ENCODE data around the gene TLR9. TPM values are rescaled to one million over a fixed set of nuclear protein-coding genes. Genes with fewer than 3 reads are reported as not detected.

TLR9 gene
- total RNA-seq: not detected

GRCh38 chr3:52225452-52226228 lies at the start of gene TLR9:
Gene TLR9 (minus strand): TSS chr3:52225645. CDS start chr3:52225529, 116 bp downstream.

GRCh38 chr3:52245322-52246263 lies 20.1 kb upstream of the TLR9 start, which contains the start of gene PPM1M:
Gene PPM1M (plus strand): TSS chr3:52245759. CDS start chr3:52245825, 66 bp downstream.

GRCh38 chr3:52238761-52239701 lies 13.6 kb upstream of the TLR9 start, which contains the start of gene TWF2:
Gene TWF2 (minus strand): TSS chr3:52239158. CDS start chr3:52239016, 142 bp downstream.

GRCh38 chr3:52197842-52198625 lies 27.4 kb downstream of the TLR9 start, which contains the start of gene ALAS1:
Gene ALAS1 (plus strand): TSS chr3:52198160. CDS start chr3:52199242, 1,082 bp downstream.

Small RNA genes within 50 kb of the gene (small RNA-seq; reads per million reads assigned to genes)
- gene MIRLET7G: 3,223 to 5,178 reads per million in 2 donors

Other genes with a start within 250 kb of the TLR9 start
- gene ACY1, start 242.1 kb downstream of the TLR9 start, total RNA-seq: 10 to 100 TPM; 53.0 to 59.6 TPM
- 1,000 to 10,000 TPM in 1 of 2 donors, 100 to 1,000 TPM in 1; 900 to 1,242 TPM for gene RPL29, start 229.8 kb downstream of the TLR9 start, total RNA-seq
- 10 to 100 TPM in 1 of 2 donors, 1 to 10 TPM in 1; 7.9 to 15.0 TPM for gene DUSP7, start 169.1 kb downstream of the TLR9 start, total RNA-seq
- gene POC1A, start 71.2 kb downstream of the TLR9 start, total RNA-seq: 10 to 100 TPM in 1 of 2 donors, 1 to 10 TPM in 1; 7.9 to 16.3 TPM
- gene ALAS1, start 27.5 kb downstream of the TLR9 start, total RNA-seq: 10 to 100 TPM; 74.6 to 80.9 TPM
- 100 to 1,000 TPM in 1 of 2 donors, 10 to 100 TPM in 1; 75.0 to 145 TPM for gene TWF2, start 13.5 kb upstream of the TLR9 start, total RNA-seq
- 1 to 10 TPM; 5.5 to 6.7 TPM for gene PPM1M, start 20.1 kb upstream of the TLR9 start, total RNA-seq
- 10 to 100 TPM; 46.1 to 63.3 TPM for gene WDR82, start 53.0 kb upstream of the TLR9 start, total RNA-seq
- gene GLYCTK, start 62.2 kb upstream of the TLR9 start, total RNA-seq: 10 to 100 TPM in 1 of 2 donors, 1 to 10 TPM in 1; 10.0 to 11.0 TPM
- 1 to 10 TPM; 2.0 to 4.8 TPM for gene DNAH1, start 90.7 kb upstream of the TLR9 start, total RNA-seq
- 10 to 100 TPM; 74.0 to 76.9 TPM for gene BAP1, start 184.4 kb upstream of the TLR9 start, total RNA-seq
- 10 to 100 TPM; 10.3 to 11.4 TPM for gene PHF7, start 185.0 kb upstream of the TLR9 start, total RNA-seq
- gene SEMA3G, start 219.5 kb upstream of the TLR9 start, total RNA-seq: under 1 TPM in 1 of 2 donors, not detected in 1; under 0.01 TPM
- gene TNNC1, start 228.4 kb upstream of the TLR9 start, total RNA-seq: under 1 TPM in 1 of 2 donors, not detected in 1; 0.34 TPM
- 10 to 100 TPM; 43.6 to 50.6 TPM for gene NISCH, start 230.0 kb upstream of the TLR9 start, total RNA-seq

All from melanocyte of skin (primary cell).